GM21619 (cell line): ENCODE results near the gene ZNF320.
"Not testable (repeated sequence)": the region's sequence is repeated elsewhere in the genome, so short reads cannot be mapped to it uniquely, and the experiment has no call there.

Experiments
- ATAC-seq: cut with Tn5 transposase; IDR thresholded peaks from one replicate; pipeline ENCODE4 v1.9.1; 2021; ENCODE audit not compliant: unreplicated experiment

The ZNF320 gene

DNA sequence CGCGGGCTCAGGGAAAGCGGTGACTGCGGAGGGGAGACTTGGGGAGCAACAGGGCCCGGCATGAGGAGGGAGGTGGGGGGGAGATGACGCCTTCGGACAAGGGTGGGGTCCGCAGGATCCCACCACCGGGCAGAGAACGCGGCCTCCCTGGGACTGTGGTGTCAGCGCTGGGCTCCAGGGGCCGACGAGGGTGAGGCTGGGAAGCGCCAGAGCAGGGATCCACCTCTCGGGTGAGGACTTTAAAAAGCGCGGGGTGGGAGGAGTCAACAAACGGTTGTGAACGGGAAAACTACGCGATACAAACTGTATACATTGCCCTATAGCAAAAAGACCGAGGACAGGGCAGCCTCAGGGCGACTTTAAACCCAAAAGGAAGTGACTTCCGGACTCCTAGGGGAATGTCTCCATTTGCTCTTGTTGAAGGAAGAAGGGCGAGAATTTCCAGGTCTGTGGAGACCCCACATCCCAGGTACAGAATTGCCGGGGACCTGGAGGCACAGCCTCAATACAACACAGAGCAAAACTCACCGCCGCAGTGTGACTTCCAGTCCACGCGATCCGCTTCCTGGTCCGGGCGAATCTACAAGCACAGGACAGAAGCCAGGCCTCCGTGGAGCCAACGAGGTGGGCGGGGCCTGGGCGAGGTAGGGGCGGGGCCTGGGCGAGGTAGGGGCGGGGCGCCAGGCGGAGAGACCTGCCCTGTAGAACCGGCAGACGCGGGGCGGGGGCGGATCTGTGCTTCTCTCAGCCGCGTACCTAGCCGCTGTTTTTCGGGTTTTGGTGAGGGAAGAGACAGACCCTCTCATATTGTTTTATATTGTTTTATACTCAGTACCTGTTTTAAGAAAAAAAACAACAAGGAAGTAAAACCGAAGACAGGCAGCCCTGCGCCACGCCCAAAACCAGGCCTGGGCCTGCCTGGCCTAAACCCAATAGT, 25.7 kb upstream of the ZNF320 start, which contains the start of gene ZNF888:
ZNF888 (minus strand) TSS at position 588 of the 937 bp plus-strand sequence. CDS start 5,555 bp downstream, outside the sequence.
- peak; percentile 85 for ATAC-seq

DNA sequence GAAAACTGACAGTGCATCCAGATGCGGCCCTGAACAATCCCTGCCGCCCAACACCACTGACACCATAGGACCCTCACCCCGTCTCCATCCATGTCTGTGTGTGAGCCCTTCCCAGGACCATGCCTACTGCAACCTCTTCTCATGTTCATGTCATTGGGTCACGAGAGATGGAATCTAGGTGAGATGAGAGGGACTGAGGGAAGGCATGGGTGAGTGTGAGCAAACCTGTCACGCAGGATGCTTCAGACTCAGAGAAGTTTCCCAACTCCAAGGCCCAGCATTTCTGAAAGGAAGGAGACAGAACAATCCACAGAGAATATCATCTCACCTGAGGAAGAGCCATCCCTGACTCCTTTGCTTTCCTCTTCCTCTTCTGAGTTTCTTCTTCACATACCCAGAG, 20.1 kb upstream of the ZNF320 start:
- no peak for ATAC-seq

DNA sequence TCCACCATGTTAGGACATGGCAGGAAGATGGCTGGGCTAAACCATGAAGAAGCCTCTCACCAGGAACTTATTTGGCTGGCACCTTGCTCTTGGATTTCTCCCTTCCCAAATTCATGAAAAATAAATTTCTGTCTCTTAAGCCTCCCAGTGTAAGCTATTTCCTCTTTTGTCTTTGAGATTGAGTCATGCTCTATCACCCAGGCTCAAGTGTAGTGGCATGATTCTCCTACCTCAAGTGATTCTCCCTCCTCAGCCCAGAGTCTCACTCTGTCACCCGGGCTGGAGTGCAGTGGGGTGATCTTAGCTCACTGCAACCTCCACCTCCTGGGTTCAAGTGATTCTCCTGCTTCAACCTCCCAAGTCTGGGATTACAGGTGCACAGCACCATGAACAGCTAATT, 13.2 kb upstream of the ZNF320 start:
- no peak for ATAC-seq

DNA sequence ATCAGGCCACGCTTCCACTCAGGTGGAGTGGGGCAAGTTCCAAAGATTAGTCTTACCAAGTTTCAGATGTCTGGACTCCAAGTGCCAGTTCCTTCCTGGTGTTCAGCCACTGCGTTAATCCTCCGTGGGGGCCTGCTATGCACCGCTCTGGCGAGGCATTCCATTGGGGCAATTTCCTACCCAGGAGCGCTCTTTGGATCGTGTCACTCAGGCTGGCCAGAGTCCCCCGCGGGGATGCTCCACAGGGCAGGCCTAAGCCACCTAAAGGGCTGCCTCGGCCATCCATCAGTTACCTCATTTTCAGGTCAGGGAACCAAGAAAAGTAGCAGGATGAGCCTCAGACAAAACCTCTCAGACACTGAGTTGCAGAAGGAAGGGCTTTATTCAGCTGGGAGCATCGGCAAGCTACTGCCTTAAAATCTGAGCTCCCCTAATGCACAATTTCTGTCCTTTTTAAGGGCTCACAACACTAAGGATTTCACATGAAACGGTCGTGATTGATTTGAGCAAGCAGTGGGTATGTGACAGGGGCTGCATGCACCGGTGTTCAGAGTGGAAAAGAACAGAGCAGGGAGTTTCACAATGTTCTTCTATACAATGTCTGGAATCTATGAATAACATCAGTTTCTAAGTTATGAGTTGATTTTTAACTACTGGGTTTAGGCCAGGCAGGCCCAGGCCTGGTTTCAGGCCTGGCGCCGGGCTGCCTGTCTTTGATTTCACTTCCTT, 6.8 kb upstream of the ZNF320 start:
- not testable (repeated sequence) for ATAC-seq

DNA sequence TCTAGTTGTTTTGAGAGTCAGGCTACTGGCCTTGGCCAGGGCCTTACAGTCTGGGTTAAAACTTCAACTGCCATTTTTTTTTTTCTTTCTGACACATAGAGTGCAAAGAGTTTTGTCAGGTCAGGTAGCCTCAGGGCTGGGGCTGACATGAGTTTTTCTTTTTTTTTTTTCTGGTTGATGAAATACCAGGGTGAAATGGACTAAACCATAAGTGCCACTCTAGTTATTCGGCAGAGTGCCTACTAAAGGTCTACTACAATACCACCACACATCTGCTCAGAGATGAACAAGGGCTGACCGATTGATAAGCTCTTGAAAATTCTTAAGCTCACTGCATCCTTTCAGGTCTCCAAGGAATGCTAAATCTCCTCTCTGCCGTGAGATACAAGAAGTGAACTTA, 4.4 kb upstream of the ZNF320 start:
- no peak for ATAC-seq

DNA sequence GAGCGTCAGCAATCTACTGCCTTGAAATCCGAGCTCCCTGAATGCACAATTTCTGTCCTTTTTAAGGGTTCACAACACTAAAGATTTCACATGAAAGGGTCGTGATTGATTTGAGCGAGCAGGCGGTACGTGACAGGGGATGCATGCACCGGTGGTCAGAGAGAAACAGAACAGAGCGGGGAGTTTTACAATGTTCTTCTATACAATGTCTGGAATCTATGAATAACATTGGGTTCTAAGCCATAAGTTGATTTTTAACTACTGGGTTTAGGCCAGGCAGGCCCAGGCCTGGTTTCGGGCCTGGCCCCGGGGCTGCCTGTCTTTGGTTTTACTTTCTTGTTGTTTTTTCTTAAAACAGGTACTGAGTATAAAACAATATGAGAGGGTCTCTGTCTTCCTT, 1.2 kb upstream of the ZNF320 start:
- not testable (repeated sequence) for ATAC-seq

DNA sequence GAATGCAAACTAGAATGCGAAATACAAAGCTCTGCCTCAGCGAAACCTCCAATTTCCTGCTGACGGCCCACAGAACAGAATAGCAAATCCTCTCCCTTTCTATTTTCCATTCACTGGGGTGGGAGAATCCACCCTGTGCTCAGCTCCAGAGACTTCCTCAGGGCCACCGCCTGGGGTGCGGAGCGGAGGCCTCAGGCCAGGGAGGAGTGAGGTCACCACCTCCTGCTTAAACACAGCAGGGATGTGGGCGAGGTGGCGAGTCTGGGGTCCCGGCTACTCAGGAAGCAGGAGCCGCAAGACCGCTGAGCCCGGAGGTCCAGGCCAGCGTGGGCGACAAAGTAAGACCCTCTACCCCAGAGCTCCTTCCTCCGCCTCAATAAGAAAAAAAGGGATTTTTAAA, 666 bp upstream of the ZNF320 start:
- no peak for ATAC-seq

DNA sequence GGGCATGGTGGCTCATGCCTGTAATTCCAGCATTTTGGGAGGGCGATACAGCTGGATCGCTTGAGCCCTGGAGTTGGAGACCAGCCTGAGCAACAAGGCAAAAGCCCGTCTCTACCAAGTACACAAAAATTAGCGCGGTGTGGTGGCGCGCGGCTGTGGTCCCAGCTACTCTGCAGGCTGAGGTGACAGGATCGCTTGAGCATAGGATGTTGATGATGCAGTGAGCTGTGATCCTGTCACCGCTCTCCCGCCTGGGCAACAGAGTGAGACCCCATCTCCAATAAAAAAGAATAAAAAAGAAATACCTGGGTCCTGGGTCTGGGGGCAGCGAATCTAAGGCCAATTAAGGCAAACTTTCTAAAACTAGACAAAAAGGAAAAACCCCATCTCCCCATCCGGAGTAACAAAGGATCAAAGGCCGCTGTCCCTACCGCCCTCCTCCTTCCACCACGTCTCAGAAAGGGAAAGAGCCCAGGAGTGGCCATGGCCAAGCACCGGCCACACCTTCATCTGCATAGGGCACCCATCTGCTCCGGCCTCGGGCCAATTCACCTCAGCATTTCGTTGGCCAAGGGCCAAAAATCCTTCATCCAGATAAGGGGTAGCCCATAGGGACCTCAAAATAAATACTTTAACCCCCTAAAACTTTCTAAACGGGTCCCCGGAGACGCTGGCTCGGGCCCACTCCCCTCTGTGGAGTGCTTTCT, 851 bp downstream of the ZNF320 start:
- ATAC-seq: peak; percentile 15

DNA sequence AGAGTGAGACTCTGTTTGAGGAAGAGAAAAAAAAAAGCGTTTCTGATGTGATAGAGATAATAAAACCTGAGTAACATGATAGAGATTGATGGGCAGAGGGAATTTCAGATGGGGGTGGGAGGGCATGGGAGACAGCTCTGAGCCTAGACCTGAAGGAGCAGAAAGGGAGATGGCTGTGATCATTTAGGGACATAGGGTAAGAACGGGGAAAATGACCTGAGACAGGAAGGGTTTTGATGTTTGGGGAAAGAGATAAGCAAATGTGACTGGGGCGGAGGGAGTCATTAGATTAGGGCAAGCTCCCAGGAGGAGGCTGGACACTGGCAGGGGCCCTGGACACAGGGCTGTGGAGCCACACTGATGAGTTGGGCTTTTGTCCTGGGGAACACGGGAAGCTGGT, 6.1 kb downstream of the ZNF320 start:
- no peak for ATAC-seq

DNA sequence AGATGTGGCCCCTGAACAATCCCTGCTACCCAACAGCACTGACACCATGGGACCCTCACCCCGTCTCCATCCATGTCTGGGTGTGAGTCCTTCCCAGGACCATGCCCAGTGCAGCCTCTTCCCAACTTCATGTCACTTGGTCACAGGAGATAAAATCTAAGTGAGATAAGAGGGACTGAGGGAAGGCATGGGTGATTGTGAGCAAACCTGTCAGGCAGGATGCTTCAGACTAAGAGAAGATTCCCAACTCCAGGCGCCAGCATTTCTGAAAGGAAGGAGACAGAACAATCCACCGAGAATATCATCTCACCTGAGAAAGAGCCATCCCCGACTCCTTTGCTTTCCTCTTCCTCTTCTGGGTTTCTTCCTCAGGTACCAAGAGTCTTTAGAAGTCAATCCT, 7.5 kb downstream of the ZNF320 start:
- no peak for ATAC-seq

DNA sequence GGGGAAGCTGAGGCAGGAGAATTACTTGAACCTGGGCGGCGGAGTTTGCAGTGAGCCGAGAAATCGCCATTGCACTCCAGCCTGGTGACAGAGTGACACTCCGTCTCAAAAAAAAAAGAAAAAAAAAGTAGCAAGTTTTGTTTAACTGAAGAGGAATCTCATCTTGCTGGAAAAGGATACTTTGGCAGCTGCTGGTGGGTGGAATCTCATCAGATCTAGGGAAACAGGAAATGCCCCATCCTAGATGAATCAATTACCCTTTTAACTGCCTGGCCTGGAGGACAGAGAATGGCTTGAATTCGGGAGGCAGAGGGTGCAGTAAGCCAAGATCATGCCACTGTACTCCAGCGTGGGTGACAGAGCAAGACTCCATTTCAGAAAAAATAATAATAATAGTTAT, 8.4 kb downstream of the ZNF320 start:
- no peak for ATAC-seq

DNA sequence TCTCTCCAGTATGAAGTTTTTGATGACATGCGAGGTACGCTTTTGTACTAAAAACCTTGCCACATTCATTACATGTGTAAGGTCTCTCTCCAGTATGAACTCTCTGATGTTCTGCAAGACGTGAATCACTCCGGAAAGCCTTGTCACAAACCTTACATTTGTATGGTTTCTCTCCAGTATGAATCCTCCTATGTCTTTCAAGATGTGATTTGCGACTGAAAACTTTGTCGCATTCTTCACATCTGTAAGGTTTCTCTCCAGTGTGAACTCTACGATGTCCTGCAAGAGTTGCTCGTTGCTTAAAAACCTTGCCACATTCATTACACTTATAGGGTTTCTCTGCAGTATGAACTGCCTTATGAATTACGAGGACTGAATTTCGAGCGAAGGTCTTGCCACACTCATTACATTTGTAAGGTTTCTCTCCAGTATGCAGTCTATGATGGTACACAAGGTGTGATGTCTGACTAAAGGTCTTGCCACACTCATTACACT, 16.5 kb downstream of the ZNF320 start:
- no peak for ATAC-seq

DNA sequence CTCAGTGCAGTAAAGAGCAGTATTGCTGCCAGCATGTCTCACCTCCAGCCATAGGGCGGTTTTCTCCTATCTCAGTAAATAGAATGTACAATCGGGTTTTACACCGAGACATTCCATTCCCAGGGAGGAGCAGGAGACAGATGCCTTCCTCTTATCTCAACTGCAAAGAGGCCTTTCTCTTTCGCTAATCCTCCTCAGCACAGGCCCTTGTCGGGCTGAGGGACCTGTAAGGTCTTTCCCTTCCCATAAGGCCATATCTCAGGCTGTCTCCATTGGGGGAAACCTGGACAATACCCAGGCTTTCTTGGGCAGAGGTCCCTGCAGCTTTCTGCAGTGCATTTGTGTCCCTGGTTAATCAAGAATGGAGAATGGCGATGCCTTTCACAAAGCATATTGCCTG, 24.4 kb downstream of the ZNF320 start:
- not testable (repeated sequence) for ATAC-seq

DNA sequence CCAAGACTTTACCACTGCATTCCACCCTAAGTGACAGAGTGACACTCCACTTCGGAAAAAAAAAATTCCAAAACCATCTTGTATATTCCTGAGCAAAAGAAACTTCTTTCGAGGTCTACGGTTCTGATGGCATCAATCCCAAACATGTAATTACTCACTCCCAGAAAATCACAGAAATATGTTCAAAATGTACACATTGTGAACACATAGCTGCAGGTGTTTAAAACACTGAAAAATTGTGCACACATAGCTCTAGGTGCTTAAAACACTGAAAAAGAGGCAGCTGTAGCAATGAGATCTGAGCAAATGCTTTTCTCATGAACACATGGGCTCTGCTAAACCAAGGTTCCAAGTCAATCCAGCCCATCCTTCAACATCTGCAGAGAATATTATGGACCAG, 26.0 kb downstream of the ZNF320 start:
- ATAC-seq: no peak

DNA sequence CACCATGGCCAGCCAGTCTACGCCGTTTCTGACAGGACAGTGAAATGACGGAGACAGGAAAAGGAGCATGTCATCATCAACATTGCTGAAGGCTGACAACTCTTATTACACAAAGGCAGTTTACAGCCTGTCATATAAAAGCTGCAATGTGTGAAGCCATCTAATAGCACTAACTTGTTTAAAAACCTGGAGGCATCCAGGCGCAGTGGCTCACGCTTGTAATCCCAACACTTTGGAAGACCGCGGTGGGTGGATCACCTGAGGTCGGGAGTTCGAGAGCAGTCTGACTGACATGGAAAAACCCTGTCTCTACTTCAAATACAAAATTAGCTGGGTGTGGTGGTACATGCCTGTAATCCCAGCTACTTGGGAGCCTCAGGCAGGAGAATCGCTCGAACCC, 29.4 kb downstream of the ZNF320 start:
- not testable (repeated sequence) for ATAC-seq

DNA sequence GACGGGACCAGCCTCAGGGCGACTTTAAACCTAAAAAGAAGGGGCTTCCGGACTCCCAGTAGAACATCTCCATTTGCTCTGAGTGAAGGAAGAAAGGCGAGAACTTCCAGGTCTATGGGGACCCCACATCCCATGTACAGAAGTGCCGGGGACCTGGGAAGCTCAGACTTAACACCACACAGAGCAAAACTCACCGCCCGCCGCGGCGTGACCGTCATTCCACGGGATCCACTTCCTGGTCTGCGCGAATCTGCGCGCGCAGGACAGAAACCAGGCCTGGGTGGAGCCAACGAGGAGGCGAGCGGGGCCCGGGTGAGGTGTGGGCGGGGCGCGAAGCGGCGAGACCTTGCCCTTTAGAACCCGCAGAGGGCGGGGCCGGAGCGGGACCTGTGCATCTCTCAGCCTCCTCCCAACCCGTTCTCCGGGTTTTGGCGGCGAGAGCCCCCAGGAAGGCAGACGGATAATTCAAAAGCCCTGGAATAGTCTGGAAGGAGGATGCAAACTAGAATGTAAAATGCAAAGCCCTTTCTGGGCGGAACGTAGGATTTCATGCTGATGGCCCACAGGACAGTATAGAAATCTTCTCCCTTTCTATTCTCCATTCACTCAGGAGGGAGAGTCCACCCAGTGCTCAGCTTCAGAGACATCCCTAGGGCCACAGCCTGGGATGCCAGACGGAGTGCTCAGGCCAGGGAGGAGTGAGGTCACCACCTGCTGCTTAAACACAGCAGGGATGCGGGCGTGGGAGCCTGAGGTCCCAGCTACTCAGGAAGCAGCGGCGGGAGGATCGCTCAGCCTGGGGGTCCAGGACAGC, 39.9 kb downstream of the ZNF320 start, which contains the start of gene ZNF468:
ZNF468 (minus strand) TSS at position 242 of the 814 bp plus-strand sequence. CDS start 3,347 bp downstream, outside the sequence.
- peak; percentile 87 for ATAC-seq

DNA sequence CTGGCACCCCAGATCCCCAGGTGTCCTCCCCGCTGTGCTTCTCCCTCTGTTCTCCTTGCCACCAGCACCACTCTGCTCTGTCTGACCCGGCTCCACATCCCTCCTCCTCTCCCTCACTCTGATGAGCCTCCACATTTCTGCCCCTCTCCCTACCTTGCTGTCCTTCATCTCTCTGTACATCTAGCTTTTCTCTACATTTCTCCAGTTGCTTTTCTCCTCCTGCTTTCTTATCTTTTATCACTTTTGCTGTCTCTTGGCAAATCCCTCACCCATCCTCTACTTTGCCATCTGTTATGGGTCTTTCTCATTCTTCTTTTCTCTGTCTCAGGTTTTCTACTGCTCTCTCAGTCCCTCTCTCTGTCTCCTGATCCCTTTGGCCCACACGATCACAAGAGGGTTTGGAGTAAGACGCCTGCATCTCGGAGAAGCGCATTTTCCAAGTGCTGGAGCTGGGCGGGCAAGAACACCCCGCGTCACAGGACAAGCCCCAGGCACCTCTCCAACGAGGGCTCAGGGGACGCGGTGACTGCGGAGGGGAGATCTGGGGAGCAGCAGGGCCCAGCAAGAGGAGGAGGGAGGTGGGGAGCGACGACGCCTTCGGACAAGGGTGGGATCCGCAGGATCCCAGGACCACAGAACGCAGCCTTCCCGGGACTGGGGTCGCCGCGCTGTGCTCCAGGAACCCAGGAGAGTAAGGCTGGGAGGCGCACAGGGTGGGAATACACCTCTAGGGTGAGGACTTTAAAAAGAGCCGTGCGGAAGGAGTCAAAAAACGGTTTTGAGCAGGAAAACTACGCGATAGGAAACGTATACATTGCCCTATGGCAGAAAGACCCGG, 40.7 kb downstream of the ZNF320 start:
- ATAC-seq: not testable (repeated sequence)
